B cell (primary cell): ENCODE measurements around the gene SHMT2. TPM values are rescaled to one million over a fixed set of nuclear protein-coding genes. Genes with fewer than 3 reads are reported as not detected.

ENCODE experiments used
- ATAC-seq: fragments of 200-7000 bp; cut with Tn5 transposase; one replicate; pipeline ENCODE4 v1.10.0; 2021; ENCODE audit warnings: low read depth, mild to moderate bottlenecking, moderate number of reproducible peaks, moderate library complexity
- CTCF ChIA-PET: fragments of 350-600 bp; sonication (Branson Sonifier 250); formaldehyde crosslinking; loops from one replicate; lab custom pipeline; 2021; ENCODE audit warnings: antibody characterized with exemption, inconsistent platforms; lab: Charles Lee
- POLR2A ChIA-PET: fragments of 350-600 bp; sonication (Branson Sonifier 250); formaldehyde crosslinking; loops from one replicate; lab custom pipeline; 2021; ENCODE audit warnings: antibody characterized with exemption; lab: Charles Lee
- DNase-seq: peaks from one replicate; pipeline ENCODE4 v3.0.0; 2013
- H2AFZ ChIP-seq: 2 replicates; pipeline ENCODE4 v1.6.1; 2012; ENCODE audit warnings: mild to moderate bottlenecking, low read depth, low read length; ENCODE audit not compliant: insufficient read depth, poor library complexity, severe bottlenecking
- H3K27ac ChIP-seq, 2 donors: 1 replicate in 1 of 2; 2 replicates in 1 of 2; pipeline ENCODE4 v1.5.1; 2012 to 2013; ENCODE audit warnings: low read length in 2 of 2, mild to moderate bottlenecking in 2 of 2, moderate library complexity in 1 of 2
- H3K27me3 ChIP-seq, 4 experiments: fragments of 200-600 bp in 1 of 4; sonication (generic) in 1 of 4; replicated peaks in 1 of 4; 1 replicate in 2 of 4; 2 replicates in 2 of 4; pipeline versions ENCODE4 v1.6.1 to v1.7.0; 2013 to 2016; ENCODE audit warnings: low read length in 3 of 4, mild to moderate bottlenecking in 2 of 4, mixed read lengths in 1 of 4, moderate library complexity in 1 of 4; ENCODE audit not compliant: insufficient read depth in 4 of 4, control insufficient read depth in 3 of 4; ENCODE audit errors: control extremely low read depth in 1 of 4
- H3K36me3 ChIP-seq, 2 experiments: replicated peaks in 1 of 2; 1 replicate in 1 of 2; 2 replicates in 1 of 2; pipeline versions ENCODE4 v1.6.1 to v1.7.1; 2013; ENCODE audit warnings: low read length in 1 of 2; ENCODE audit not compliant: insufficient read depth in 2 of 2, control insufficient read depth in 1 of 2; ENCODE audit errors: control extremely low read depth in 1 of 2, extremely low read depth in 1 of 2
- H3K4me1 ChIP-seq, 2 donors: fragments of 200-600 bp in 1 of 2; sonication (generic) in 1 of 2; 1 replicate in 1 of 2; 2 replicates in 1 of 2; pipeline versions ENCODE4 v1.5.1 to v1.6.1; 2013 to 2017; ENCODE audit warnings: low read length in 2 of 2; ENCODE audit not compliant: control insufficient read depth in 2 of 2, insufficient read depth in 2 of 2
- H3K4me2 ChIP-seq: replicated peaks from 2 replicates; pipeline ENCODE3; 2012; ENCODE audit warnings: mild to moderate bottlenecking, low read depth, low read length; ENCODE audit not compliant: poor library complexity, severe bottlenecking
- H3K4me3 ChIP-seq, 5 experiments: fragments of 200-600 bp in 1 of 5; sonication (generic) in 1 of 5; 1 replicate in 3 of 5; 2 replicates in 2 of 5; pipeline versions ENCODE4 v1.5.1 to v1.7.0; 2011 to 2016; ENCODE audit warnings: low read length in 4 of 5, mild to moderate bottlenecking in 4 of 5, low read depth in 2 of 5, control low read depth in 1 of 5, moderate library complexity in 1 of 5; ENCODE audit not compliant: insufficient read depth in 1 of 5; ENCODE audit errors: control extremely low read depth in 1 of 5, extremely low read depth in 1 of 5
- H3K79me2 ChIP-seq: fragments of 200-600 bp; sonication (generic); one replicate; pipeline ENCODE4 v1.6.0; 2016; ENCODE audit warnings: low read length; ENCODE audit not compliant: control insufficient read depth, insufficient read depth
- H3K9ac ChIP-seq: fragments of 200-600 bp; sonication (generic); 2 replicates; pipeline ENCODE4 v1.6.1; 2017; ENCODE audit warnings: mild to moderate bottlenecking, low read length, moderate library complexity
- H3K9me3 ChIP-seq, 3 donors: one replicate each; pipeline versions ENCODE4 v1.6.1 to v1.7.1; 2013; ENCODE audit warnings: low read length in 2 of 3; ENCODE audit not compliant: control insufficient read depth in 2 of 3, insufficient read depth in 1 of 3; ENCODE audit errors: control extremely low read depth in 1 of 3
- H4K20me1 ChIP-seq: 2 replicates; pipeline ENCODE4 v1.6.0; 2012; ENCODE audit warnings: mild to moderate bottlenecking, low read length; ENCODE audit not compliant: insufficient read depth, control insufficient read depth, poor library complexity, severe bottlenecking
- H3K27ac Mint-ChIP-seq: one replicate; pipeline ENCODE4 v1.8.0; 2021; ENCODE audit warnings: mixed read lengths
- H3K27me3 Mint-ChIP-seq: one replicate; pipeline ENCODE4 v1.8.0; 2021; ENCODE audit warnings: mixed read lengths
- H3K4me1 Mint-ChIP-seq: one replicate; pipeline ENCODE4 v1.8.0; 2021; ENCODE audit warnings: mixed read lengths
- H3K4me3 Mint-ChIP-seq: one replicate; pipeline ENCODE4 v1.8.0; 2021; ENCODE audit warnings: mixed read lengths
- H3K9me3 Mint-ChIP-seq: one replicate; pipeline ENCODE4 v1.8.0; 2022; ENCODE audit warnings: mixed read lengths; ENCODE audit not compliant: insufficient read depth
- CTCF ChIP-seq: fragments of 200-600 bp; IDR thresholded peaks from one replicate; pipeline ENCODE4 v1.8.0; 2022; ENCODE audit warnings: antibody characterized with exemption, mild to moderate bottlenecking
- EZH2 ChIP-seq: IDR thresholded peaks from 2 replicates; pipeline ENCODE4 v1.6.1; 2012; ENCODE audit warnings: borderline replicate concordance, low read depth, mild to moderate bottlenecking, moderate library complexity, low read length; ENCODE audit not compliant: insufficient read depth, poor library complexity, severe bottlenecking
- WGBS: methylation state at CpG from one replicate; pipeline ENCODE4 v1.1.5; 2013; ENCODE audit warnings: missing lambda C conversion rate; ENCODE audit not compliant: insufficient coverage; 5-methylcytosine and 5-hydroxymethylcytosine counted together
- intact Hi-C: fragments of 100-400 bp; cut with micrococcal nuclease; formaldehyde crosslinking; loops from one replicate; pipeline ENCODE4 v1.10.0; 2022
- polyA plus RNA-seq: library from polyadenylated mRNA; depleted of rRNA; stranded (reverse); fragments of >200 nt; gene quantifications from 2 replicates; pipeline ENCODE4 v1.2.3, GENCODE V29; 2012
- total RNA-seq, 2 donors: library from RNA; stranded (reverse); fragments of 120-200 nt in 1 of 2; gene quantifications; 1 replicate in 1 of 2; 2 replicates in 1 of 2; pipeline versions ENCODE4 v1.2.3 to v1.2.4, GENCODE V29; 2013 to 2022

Gene SHMT2
- total and polyA plus RNA-seq, 2 donors (not counting 1 experiment from before 2014, with no cell fraction given), result 166 to 236 TPM

- POLR2A ChIA-PET, result interaction anchor here (0.6 to 7.5 kb wide), 3 partner anchors 9 to 242 kb away, joined by 3 to 89 read pairs (median 4); a partner anchor contains a TSS
- TF ChIP-seq EZH2 (no peak), CTCF (no peak)
These were observed 7.0 kb upstream of the SHMT2 start for GRCh38 chr12:57222286-57223190.

More at GRCh38 chr12:57222286-57223190, 7.0 kb upstream of the SHMT2 start:
- intact Hi-C loops, result no loop called here
- no peak overlapping the region for H2AFZ ChIP-seq
- no peak overlapping the region for H3K4me2 ChIP-seq
- H3K79me2 ChIP-seq, result peaks cover 5% of the 10 kb centered on the region
- H3K4me1 Mint-ChIP-seq, result peaks cover 76% of the 10 kb centered on the region
- H3K36me3 ChIP-seq, result no peaks in the 10 kb centered on the region
- H3K4me3 ChIP-seq, result no peak overlapping the region
- no peak overlapping the region for H3K9ac ChIP-seq
- peaks cover 0 to 52% (median 0%) of the 10 kb centered on the region in 3 donors for H3K9me3 ChIP-seq
- H3K4me1 ChIP-seq, result peaks cover 85 to 88% of the 10 kb centered on the region in 2 donors
- H3K27me3 Mint-ChIP-seq, result peaks cover 64% of the 10 kb centered on the region
- H4K20me1 ChIP-seq, result peaks cover 27% of the 10 kb centered on the region
- 38% methylated on average over 11 of the region's 13 CpGs for WGBS
- H3K9me3 Mint-ChIP-seq, result no peaks in the 10 kb centered on the region
- no peak overlapping the region for H3K27ac Mint-ChIP-seq
- H3K4me3 Mint-ChIP-seq, result no peak overlapping the region
- DNase-seq (no peak), ATAC-seq (no peak)
- CTCF ChIA-PET, result interaction anchor here (0.6 to 31.1 kb wide), 4 partner anchors 6 to 20 kb away, joined by 3 to 838 read pairs (median 184); partner anchors contain the start of gene NXPH4
- peaks cover 0 to 99% (median 63%) of the 10 kb centered on the region in 4 experiments for H3K27me3 ChIP-seq
- H3K27ac ChIP-seq, result no peak overlapping the region
